ENCODE results near the gene CDK5RAP3. TPM values are rescaled to one million over a fixed set of nuclear protein-coding genes. Genes with fewer than 3 reads are reported as not detected.

CDK5RAP3 gene
- total RNA-seq, 1 donor from 2014 or later: 52.3 TPM

- no peak overlapping the region for H3K27ac ChIP-seq
- no peaks in the 10 kb centered on the region for H3K9me3 ChIP-seq
- DNase-seq (ENCODE audit: low spot score in 2 of 2): no peak
- H3K27me3 ChIP-seq: peaks cover 6% of the 10 kb centered on the region
- no peaks in the 10 kb centered on the region for H3K36me3 ChIP-seq
- H3K4me1 ChIP-seq: no peaks in the 10 kb centered on the region
- intact Hi-C loops (cut with DNase I): loop anchor here (5.0 kb wide), 1 partner anchor 923 kb away; no protein-coding TSS in a partner anchor
- no peak for TF ChIP-seq CTCF (IDR thresholded peaks at IDR 0.05)
- no peak overlapping the region for H3K4me3 ChIP-seq
Measured at GRCh38 chr17:47993964-47994363, 23.1 kb downstream of the CDK5RAP3 start.

- H3K27ac ChIP-seq: no peak overlapping the region
- intact Hi-C loops (cut with DNase I): loop anchor here (5.0 kb wide), 1 partner anchor 923 kb away; no protein-coding TSS in a partner anchor
- H3K9me3 ChIP-seq: no peaks in the 10 kb centered on the region
- no peaks in the 10 kb centered on the region for H3K36me3 ChIP-seq
- H3K4me1 ChIP-seq: no peaks in the 10 kb centered on the region
- DNase-seq (ENCODE audit: low spot score in 2 of 2): no peak
- peaks cover 6% of the 10 kb centered on the region for H3K27me3 ChIP-seq
- TF ChIP-seq CTCF (IDR thresholded peaks at IDR 0.05): no peak
- H3K4me3 ChIP-seq: no peak overlapping the region
Measured at GRCh38 chr17:47994724-47995123, 23.8 kb downstream of the CDK5RAP3 start.

- H3K36me3 ChIP-seq: no peaks in the 10 kb centered on the region
- H3K27me3 ChIP-seq: peaks cover 6% of the 10 kb centered on the region
- H3K9me3 ChIP-seq: no peaks in the 10 kb centered on the region
- H3K27ac ChIP-seq: no peak overlapping the region
- H3K4me1 ChIP-seq: no peaks in the 10 kb centered on the region
- DNase-seq (ENCODE audit: low spot score in 2 of 2): no peak
- TF ChIP-seq CTCF (IDR thresholded peaks at IDR 0.05): no peak
- H3K4me3 ChIP-seq: no peak overlapping the region
- intact Hi-C loops (cut with DNase I): no loop called here
Measured at GRCh38 chr17:47995241-47995935, 24.5 kb downstream of the CDK5RAP3 start.

GRCh38 chr17:47996201-47996600 is 25.3 kb downstream of the CDK5RAP3 start:
- no peak for TF ChIP-seq CTCF (IDR thresholded peaks at IDR 0.05)
- Histone ChIP-seq H3K36me3 (no peaks in the 10 kb centered on the region), H3K27me3 (peaks cover 6% of the 10 kb centered on the region), H3K4me1 (no peaks in the 10 kb centered on the region), H3K27ac (no peak overlapping the region), H3K4me3 (no peak overlapping the region), H3K9me3 (no peaks in the 10 kb centered on the region)
- no peak for DNase-seq (ENCODE audit: low spot score in 2 of 2)
- intact Hi-C loops (cut with DNase I): no loop called here

- Histone ChIP-seq H3K27ac (no peak overlapping the region), H3K36me3 (no peaks in the 10 kb centered on the region)
- no peak for DNase-seq (ENCODE audit: low spot score in 2 of 2)
Measured at GRCh38 chr17:47997586-47997985, 26.7 kb downstream of the CDK5RAP3 start.

More at GRCh38 chr17:47997586-47997985, 26.7 kb downstream of the CDK5RAP3 start:
- Histone ChIP-seq H3K9me3 (no peaks in the 10 kb centered on the region), H3K27me3 (peaks cover 6% of the 10 kb centered on the region), H3K4me1 (peaks cover 0 to 5% of the 10 kb centered on the region in 2 donors), H3K4me3 (no peak overlapping the region)
- intact Hi-C loops (cut with DNase I): no loop called here
- TF ChIP-seq CTCF (IDR thresholded peaks at IDR 0.05): no peak

Data from ascending aorta (tissue), 2 donors.